ENCODE measurements around the gene CHCHD6. TPM values are rescaled to one million over a fixed set of nuclear protein-coding genes. Genes with fewer than 3 reads are reported as not detected.
A peak's percentile ranks its signal among the peaks of the same experiment; 100 is the strongest.

CHCHD6 gene
- total RNA-seq, 1 experiment from 2014 or later, result 36.3 TPM

GRCh38 chr3:126684218-126684751, 19.8 kb upstream of the CHCHD6 start:
- no peak overlapping the region for H3K9ac ChIP-seq (ENCODE audit: low read length)
- DNase-seq (ENCODE audit: low read depth, low spot score) (no peak), ATAC-seq (0 out of 2 replicates have a peak, but pooled peaks have one; percentile 25)
- H3K4me1 ChIP-seq (ENCODE audit: control insufficient read depth in 1 of 2, insufficient read depth in 2 of 2, low read length in 2 of 2), result peaks cover 0 to 4% of the 10 kb centered on the region in 2 experiments; a peak in 1 of 4 replicates
- H3K36me3 ChIP-seq (ENCODE audit: control insufficient read depth in 1 of 2, insufficient read depth in 2 of 2, low read length in 2 of 2), result no peaks in the 10 kb centered on the region
- H3K27ac ChIP-seq (ENCODE audit: low read depth, low read length), result no peak overlapping the region
- no peak for TF ChIP-seq EGR1 (IDR thresholded peaks at IDR 0.05; ENCODE audit: low read depth)
- TF ChIP-seq, protein P1, sequence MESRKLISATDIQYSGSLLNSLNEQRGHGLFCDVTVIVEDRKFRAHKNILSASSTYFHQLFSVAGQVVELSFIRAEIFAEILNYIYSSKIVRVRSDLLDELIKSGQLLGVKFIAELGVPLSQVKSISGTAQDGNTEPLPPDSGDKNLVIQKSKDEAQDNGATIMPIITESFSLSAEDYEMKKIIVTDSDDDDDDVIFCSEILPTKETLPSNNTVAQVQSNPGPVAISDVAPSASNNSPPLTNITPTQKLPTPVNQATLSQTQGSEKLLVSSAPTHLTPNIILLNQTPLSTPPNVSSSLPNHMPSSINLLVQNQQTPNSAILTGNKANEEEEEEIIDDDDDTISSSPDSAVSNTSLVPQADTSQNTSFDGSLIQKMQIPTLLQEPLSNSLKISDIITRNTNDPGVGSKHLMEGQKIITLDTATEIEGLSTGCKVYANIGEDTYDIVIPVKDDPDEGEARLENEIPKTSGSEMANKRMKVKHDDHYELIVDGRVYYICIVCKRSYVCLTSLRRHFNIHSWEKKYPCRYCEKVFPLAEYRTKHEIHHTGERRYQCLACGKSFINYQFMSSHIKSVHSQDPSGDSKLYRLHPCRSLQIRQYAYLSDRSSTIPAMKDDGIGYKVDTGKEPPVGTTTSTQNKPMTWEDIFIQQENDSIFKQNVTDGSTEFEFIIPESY (IDR thresholded peaks at IDR 0.05; ENCODE audit: extremely low read depth, insufficient replicate concordance, low read length), result no peak
- no peak for TF ChIP-seq SRF (IDR thresholded peaks at IDR 0.05; ENCODE audit: low read depth)
- no peak for TF ChIP-seq FOSL1 (IDR thresholded peaks at IDR 0.05; ENCODE audit: low read depth)
- no peak for TF ChIP-seq RAD21 (IDR thresholded peaks at IDR 0.05; ENCODE audit: low read depth)
- TF ChIP-seq ELF1 (IDR thresholded peaks at IDR 0.05; ENCODE audit: borderline replicate concordance, low read depth), result no peak
- no peak for TF ChIP-seq EZH2phosphoT487 (IDR thresholded peaks at IDR 0.05; ENCODE audit: borderline replicate concordance)
- no peak for TF ChIP-seq ZNF274 (IDR thresholded peaks at IDR 0.05; ENCODE audit: low read depth, low read length)
- TF ChIP-seq ATF3 (IDR thresholded peaks at IDR 0.05), result no peak
- TF ChIP-seq EZH2 (IDR thresholded peaks at IDR 0.05), result no peak
- TF ChIP-seq MAX (IDR thresholded peaks at IDR 0.05), result no peak
- H4K20me1 ChIP-seq (ENCODE audit: insufficient read depth), result no peaks in the 10 kb centered on the region
- POLR2A ChIA-PET, result interaction anchor here (0.6 kb wide), 1 partner anchor 1601 kb away, joined by 3 read pairs; no protein-coding TSS in a partner anchor
- H3K79me2 ChIP-seq (ENCODE audit: insufficient read depth, low read length), result no peaks in the 10 kb centered on the region
- intact Hi-C loops (cut with micrococcal nuclease), result no loop called here
- H3K9me2 ChIP-seq (ENCODE audit: insufficient read depth), result no peaks in the 10 kb centered on the region
- RAD21 ChIA-PET (ENCODE audit: low non-redundant PET in 1 of 2, low total read pairs in 2 of 2, uncharacterized antibody in 2 of 2, unreplicated experiment in 2 of 2), result interaction anchor here in 1 of 2 experiments (0.6 kb wide), 1 partner anchor 705 kb away, joined by 3 read pairs; no protein-coding TSS in a partner anchor
- no peak overlapping the region for H2AFZ ChIP-seq (ENCODE audit: low read depth, low read length, poor library complexity, severe bottlenecking)
- no TSS peak for BruUV-seq (replicated peaks)
- no peak overlapping the region for H3K4me2 ChIP-seq (ENCODE audit: low read length)
- no peaks in the 10 kb centered on the region for H3K27me3 ChIP-seq (ENCODE audit: insufficient read depth, low read length)
- no peaks in the 10 kb centered on the region for H3K9me3 ChIP-seq (ENCODE audit: control insufficient read depth in 1 of 2, insufficient read depth in 1 of 2, low read depth in 1 of 2, low read length in 2 of 2)
- no peak overlapping the region for H3K4me3 ChIP-seq (replicated peaks in 1 of 2; ENCODE audit: low read depth in 1 of 2, low read length in 2 of 2)
- CTCF ChIA-PET, result no interaction called here

All from HCT116 (cell line).